OCI-LY7 (cell line): ENCODE data around the gene TRIM13.
A peak's percentile ranks its signal among the peaks of the same experiment; 100 is the strongest.

Experiments
- CTCF ChIP-seq: fragments of 200-600 bp; sonication (generic); conservative IDR thresholded peaks from 2 replicates; pipeline ENCODE4 v1.5.1; 2014; ENCODE audit warnings: mild to moderate bottlenecking, antibody characterized with exemption, low read length, moderate library complexity, mixed read lengths
- EZH2phosphoT487 ChIP-seq: fragments of 200-600 bp; sonication (generic); IDR thresholded peaks from 2 replicates; pipeline ENCODE4 v1.6.1; 2018; ENCODE audit warnings: low read depth, borderline replicate concordance, mild to moderate bottlenecking, mixed run types, antibody characterized with exemption, low read length, moderate library complexity, mixed read lengths

- TF ChIP-seq CTCF (peak; percentile 97), EZH2phosphoT487 (no peak)
Observed at GRCh38 chr13:49996951-49997895, at the start of gene TRIM13.
